A172 (cell line): Measurements from ENCODE around the gene BABAM2. TPM values are rescaled to one million over a fixed set of nuclear protein-coding genes. Genes with fewer than 3 reads are reported as not detected.
A peak's percentile ranks its signal among the peaks of the same experiment; 100 is the strongest.
"Not testable (repeated sequence)": the region's sequence is repeated elsewhere in the genome, so short reads cannot be mapped to it uniquely, and the experiment has no call there.

ENCODE experiments used
- DNase-seq: peaks from one replicate; pipeline ENCODE4 v3.0.0-alpha.2; 2015; ENCODE audit warnings: low spot score
- total RNA-seq: library from RNA; depleted of rRNA; stranded (reverse); fragments of >200 nt; shearing (Covaris generic); gene quantifications from 2 replicates; pipeline ENCODE4 v1.2.3, GENCODE V29; 2014; rRNA removed

BABAM2 gene
- total RNA-seq: 36.0 and 36.5 TPM in 2 replicates

DNA sequence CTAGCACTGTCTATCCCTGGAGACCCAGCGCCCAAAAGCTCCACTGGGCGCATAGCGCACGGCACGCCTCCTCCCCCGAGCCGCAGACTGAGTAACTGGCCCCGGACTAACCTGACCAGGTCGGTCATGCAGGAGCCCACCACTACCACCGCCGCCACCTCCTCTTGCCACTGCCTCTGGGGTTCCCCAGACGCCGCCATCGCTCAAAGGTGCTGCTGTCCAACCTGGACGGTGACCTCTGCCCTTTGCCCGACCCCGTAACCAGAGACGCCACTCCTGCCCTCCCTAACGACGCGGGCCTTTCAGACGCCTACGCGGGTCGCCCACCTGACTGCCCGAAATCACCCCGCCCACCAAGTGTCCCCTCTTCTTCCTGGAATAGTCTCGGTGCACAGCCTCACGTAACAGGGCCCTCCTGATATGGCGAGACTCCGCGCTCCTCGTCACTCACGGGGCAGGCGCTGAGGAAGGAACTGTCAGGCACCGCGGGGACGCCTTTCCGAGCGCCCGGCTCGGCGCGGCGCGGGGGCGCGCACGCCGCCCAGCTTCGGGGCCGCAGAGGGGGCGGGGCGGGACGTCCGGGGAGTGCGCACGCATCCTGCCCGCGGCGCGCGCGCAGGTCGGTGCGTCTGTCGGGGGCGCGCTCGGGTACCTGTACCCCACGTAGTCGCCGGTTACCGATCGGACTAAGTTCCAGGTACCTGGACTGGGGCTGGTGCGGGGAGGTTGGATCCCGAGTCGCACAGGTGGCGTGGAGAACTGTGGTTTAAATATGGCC lies at the start of gene BABAM2, which contains the start of gene RBKS:
Gene BABAM2 (plus strand): TSS at position 584 of the 778 bp plus-strand sequence. CDS start 3,828 bp downstream, outside the sequence.
Gene RBKS (minus strand): TSS at position 242 of the 778 bp plus-strand sequence. CDS start 42 bp downstream, at position 200.
- peak; percentile 68 for DNase-seq

- no peak for DNase-seq
Measured at GRCh38 chr2:27842894-27843293, 47.6 kb upstream of the BABAM2 start.

DNA sequence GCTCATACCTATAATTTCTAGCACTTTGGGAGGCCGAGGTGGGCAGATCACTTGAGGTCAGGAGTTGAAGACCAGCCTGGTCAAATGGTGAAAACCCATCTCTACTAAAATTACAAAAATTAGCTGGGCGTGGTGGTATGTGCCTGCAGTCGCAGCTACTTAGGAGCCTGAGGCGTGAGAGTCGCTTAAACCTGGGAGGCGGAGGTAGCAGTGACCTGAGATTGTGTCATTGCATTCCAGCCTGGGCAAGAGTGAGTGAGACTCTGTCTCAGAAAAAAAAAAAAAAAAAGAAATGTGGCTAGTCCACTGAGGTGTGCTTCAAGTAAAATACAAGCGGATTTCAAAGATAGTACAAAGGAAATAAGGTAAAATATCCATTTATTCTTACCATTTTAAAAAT lies 46.5 kb upstream of the BABAM2 start:
- DNase-seq: no peak

- no peak for DNase-seq
Measured at GRCh38 chr2:27844821-27845255, 45.7 kb upstream of the BABAM2 start.

GRCh38 chr2:27847333-27847732 lies 43.2 kb upstream of the BABAM2 start:
- DNase-seq: no peak

- no peak for DNase-seq
Measured at GRCh38 chr2:27849558-27850205, 40.8 kb upstream of the BABAM2 start.

GRCh38 chr2:27852691-27853090 lies 37.8 kb upstream of the BABAM2 start:
- DNase-seq: no peak

DNA sequence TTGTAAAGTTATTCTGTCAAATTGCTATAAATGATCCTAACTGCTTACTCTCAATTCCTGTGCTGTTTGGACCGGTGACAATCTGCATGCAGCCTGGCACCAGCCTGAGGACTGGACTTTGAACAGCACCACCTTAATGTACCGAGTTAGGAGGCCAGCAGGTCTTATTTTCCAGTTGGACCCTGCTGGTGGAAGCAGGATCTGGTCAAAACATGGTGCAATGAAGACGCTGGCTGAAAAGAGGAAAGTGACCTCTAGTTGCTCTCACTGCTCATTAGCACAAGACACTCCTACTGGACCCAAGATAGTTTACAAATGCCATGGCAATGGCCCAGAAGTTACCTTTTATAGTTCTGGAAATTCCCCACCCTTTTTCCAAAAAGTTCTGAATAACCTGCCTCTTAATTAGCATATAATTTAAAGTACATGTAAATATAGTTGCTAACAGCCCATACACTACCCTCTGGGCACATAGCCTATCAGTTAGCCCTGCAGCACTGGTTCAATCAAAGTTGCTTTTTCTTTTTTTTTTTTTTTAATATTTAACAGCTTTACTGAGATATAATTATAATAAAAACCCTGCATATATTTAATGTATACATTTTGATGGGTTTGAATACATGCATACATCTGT lies 36.2 kb upstream of the BABAM2 start:
- DNase-seq: no peak

DNA sequence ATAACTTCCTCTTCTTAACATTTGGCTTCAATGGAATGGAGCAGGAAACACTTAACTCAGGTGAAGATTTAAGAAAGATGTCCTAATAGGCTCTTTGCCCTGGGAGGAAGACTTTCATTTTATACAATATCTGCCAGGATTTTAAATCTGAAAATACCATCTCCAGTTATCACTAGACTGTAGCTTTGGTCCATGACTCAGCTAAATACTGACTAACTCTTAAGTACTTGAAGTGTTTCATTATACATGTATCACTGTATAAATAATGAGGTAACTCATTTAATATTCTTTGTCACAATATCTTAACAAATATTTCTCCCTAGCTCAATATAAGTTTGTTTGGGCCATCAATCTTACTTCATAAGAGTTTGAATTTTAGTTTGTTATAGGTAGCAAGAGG lies 35.1 kb upstream of the BABAM2 start:
- DNase-seq: peak; percentile 61

DNA sequence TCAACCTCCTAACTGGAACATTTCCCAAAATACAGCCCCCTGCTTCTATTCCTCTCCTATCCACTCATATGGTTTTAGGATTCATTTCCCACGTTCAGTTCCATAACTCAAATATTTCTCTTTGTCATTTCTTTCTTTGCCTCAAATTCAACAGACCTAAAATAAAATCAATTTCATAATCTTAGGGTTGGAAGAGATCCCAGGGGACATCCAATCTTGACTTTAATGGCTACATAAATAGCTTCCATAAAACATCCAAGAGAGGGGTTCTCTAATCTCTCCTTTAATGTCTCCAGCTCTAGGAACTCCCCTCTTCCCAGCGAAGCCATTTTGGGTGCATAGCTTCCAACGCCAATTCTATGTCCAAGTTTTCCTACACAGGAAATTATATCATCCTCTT lies 34.1 kb upstream of the BABAM2 start:
- DNase-seq: no peak

DNA sequence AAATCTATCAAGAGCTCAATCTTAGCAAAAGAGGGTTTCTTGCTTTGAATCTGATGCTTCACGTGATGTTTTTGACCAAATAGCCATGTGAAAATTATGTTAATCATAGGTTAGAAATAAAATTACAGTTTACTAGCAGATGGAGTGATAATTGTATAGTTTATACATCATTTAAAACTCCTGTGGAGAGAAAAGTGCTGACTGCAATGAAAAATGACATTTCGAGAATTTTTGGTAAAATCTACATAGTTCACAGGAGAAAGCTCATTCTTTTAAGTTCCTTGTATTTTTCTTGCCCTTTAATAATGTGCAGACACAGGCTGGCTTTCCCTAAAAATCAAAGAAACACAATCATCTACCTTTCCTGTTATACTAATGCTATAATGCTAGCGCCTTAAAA lies 33.6 kb upstream of the BABAM2 start:
- DNase-seq: no peak

- peak; percentile 71 for DNase-seq
Measured at GRCh38 chr2:27857417-27858172, 32.9 kb upstream of the BABAM2 start.

DNA sequence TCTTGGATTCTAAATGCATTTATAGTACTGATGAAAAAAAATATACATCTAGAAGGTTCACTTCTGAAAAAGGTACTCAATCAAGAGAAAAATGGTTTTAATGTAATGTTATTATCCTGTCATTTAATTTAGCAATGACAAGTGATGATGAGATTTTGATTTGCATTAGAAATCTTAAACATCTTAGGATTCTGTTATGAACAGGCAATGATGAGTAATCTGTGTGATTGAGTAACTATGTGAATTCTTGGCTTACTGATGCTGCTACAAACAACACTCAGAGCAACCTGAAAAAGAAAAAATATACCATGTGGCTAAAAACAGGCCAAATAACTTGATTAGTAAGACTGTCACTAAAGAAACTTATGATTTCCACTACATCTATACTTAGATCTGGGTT lies 30.4 kb upstream of the BABAM2 start:
- peak; percentile 28 for DNase-seq

DNA sequence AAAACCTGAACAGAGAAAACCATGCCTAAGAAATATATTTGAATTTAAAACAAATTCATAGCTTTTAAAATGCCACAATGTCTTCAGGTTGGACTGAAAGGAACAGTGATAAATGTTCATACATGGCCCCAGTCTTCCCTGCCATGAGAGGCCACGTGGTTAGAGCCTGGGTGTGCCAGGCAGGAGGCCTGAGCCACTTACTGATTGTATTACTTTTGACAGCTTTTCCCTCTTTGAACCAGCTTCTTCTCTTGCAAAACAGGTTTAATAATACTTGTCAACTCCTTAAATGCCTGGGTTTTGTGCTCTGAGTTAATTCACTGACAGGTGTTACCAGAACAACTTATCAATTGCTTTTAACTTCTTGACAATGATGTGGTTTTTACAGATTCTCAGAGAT lies 27.4 kb upstream of the BABAM2 start:
- no peak for DNase-seq

DNA sequence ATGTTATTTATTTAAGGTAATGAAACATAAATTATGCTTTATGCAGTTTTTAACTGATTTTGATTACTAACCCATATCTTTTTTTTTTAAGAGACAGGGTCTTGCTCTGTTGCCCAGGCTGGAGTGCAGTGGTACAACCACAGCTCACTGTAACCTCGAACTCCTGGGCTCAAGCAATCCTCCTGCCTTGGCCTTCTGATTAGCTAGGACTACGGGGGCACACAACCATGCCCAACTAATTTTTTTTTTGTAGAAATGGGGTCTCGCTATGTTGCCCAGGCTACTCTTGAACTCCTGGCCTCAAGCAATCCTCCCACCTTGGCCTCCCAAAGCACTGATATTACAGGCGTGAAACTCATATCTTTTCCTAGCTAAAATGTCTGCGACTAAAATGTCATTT lies 26.6 kb upstream of the BABAM2 start:
- DNase-seq: not testable (repeated sequence)

GRCh38 chr2:27866237-27866636 lies 24.3 kb upstream of the BABAM2 start:
- no peak for DNase-seq

- DNase-seq: no peak
Measured at GRCh38 chr2:27869763-27870162, 20.8 kb upstream of the BABAM2 start.

- no peak for DNase-seq
Measured at GRCh38 chr2:27870724-27871123, 19.8 kb upstream of the BABAM2 start.

DNA sequence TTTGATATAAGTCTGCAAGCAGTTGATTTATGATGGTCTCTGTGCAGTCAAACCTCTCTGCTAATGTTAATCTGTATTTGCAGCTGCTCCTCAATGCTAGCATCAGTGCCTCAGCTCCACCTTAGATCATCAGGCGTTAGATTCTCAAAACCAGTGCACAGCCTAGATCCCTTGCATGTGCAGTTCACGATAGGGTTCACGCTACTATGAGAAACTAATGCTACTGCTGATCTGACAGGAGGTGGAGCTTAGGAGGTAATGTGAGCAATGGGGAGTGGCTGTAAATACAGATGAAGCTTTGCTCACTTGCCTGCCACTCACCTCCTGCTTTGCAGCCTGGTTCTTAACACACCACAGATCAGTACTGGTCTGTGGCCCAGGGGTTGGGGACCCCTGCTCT lies 18.7 kb upstream of the BABAM2 start:
- no peak for DNase-seq

DNA sequence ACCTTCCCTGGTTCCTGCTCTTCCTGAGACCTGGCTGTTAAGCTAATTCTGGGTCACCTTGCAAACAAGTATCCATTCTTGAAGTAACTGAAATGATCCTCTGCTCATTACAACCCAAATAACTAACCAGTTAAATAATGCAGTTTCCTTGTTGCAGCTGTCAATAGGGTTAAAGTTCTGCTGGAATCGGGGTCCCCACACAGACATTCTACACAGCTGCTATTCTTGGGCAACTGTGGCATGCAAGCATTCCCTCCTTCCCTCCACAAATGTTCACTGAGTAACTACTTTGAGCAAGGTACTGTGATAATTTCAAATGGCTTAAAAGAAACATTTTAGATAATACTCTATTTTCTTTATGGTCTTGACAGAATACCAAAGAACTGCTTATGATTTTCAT lies 17.4 kb upstream of the BABAM2 start:
- DNase-seq: no peak

DNA sequence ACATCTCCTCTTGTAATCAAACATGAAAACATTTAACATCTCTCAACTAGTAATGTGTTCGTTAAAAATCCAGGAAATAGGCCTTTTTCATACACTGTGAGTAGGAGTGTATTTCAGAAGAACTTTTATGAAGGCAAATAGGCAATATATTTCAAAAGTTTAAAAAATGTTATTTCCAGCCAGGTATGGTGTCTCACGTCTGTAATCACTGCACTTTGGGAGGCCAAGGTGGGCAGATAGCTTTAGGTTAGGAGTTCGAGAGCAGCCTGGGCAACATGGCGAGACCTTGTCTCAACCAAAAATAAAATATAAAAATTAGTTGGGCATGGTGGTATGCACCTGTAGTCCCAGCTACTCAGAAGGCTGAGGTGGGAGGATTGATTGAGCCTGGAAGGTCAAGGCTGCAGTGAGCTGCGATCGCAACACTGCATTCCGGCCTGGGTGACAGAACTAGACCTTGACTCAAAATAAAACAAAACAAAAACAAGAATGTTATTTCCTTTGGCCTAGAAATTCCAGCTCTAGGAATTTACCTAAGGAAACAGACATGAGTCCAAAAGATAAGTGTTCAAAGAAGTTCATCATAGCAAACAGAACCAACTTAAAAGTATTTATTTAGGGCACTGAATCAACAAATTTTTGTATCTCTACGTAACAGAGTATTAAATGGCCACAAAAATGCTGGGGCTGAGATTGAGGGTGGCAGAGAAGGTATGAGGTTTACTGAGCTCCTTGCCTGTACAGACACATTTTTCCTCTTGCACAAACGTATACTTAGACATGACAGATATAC lies 15.2 kb upstream of the BABAM2 start:
- DNase-seq: no peak
